ENCODE results near the gene TBC1D10B. TPM values are rescaled to one million over a fixed set of nuclear protein-coding genes. Genes with fewer than 3 reads are reported as not detected.
"Not testable (repeated sequence)": the region's sequence is repeated elsewhere in the genome, so short reads cannot be mapped to it uniquely, and the experiment has no call there.

TBC1D10B gene
- total and polyA plus RNA-seq, 9 donors: 18.4 to 46.9 (median 35.2) TPM

- Histone ChIP-seq H3K4me1 (ENCODE audit: insufficient read depth) (peaks cover 16% of the 10 kb centered on the region), H3K36me3 (no peaks in the 10 kb centered on the region), H3K4me3 (no peak overlapping the region), H3K27me3 (no peaks in the 10 kb centered on the region), H3K9me3 (no peaks in the 10 kb centered on the region), H3K27ac (no peak overlapping the region)
- TF ChIP-seq CTCF (IDR thresholded peaks at IDR 0.05) (no peak), POLR2A (IDR thresholded peaks at IDR 0.05) (no peak), EP300 (IDR thresholded peaks at IDR 0.05) (no peak)
- intact Hi-C loops (cut with DNase I): no loop called here
- DNase-seq: peak in 1 of 5 donors; percentile 24
- 79 to 83% (median 79%) methylated on average over 3 of the region's 3 CpGs for WGBS, 3 donors
These were observed 20.6 kb downstream of the TBC1D10B start for GRCh38 chr16:30349675-30350074.

- TF ChIP-seq CTCF (IDR thresholded peaks at IDR 0.05): no peak
- no peak for TF ChIP-seq POLR2A (IDR thresholded peaks at IDR 0.05)
- TF ChIP-seq EP300 (IDR thresholded peaks at IDR 0.05): no peak
- H3K4me3 ChIP-seq: no peak overlapping the region
- WGBS, 3 donors: 88 to 91% (median 89%) methylated on average over 7 of the region's 7 CpGs
- no peaks in the 10 kb centered on the region for H3K27me3 ChIP-seq
- intact Hi-C loops (cut with DNase I): no loop called here
- H3K36me3 ChIP-seq: no peaks in the 10 kb centered on the region
- DNase-seq: no peak
- no peak overlapping the region for H3K27ac ChIP-seq
- H3K4me1 ChIP-seq (ENCODE audit: insufficient read depth): peaks cover 13% of the 10 kb centered on the region
- H3K9me3 ChIP-seq: no peaks in the 10 kb centered on the region
These were observed 21.4 kb downstream of the TBC1D10B start for GRCh38 chr16:30348929-30349328.

- Histone ChIP-seq H3K4me3 (no peak overlapping the region), H3K27ac (no peak overlapping the region), H3K4me1 (ENCODE audit: insufficient read depth) (peaks cover 13% of the 10 kb centered on the region), H3K27me3 (no peaks in the 10 kb centered on the region), H3K9me3 (no peaks in the 10 kb centered on the region), H3K36me3 (no peaks in the 10 kb centered on the region)
- intact Hi-C loops (cut with DNase I): no loop called here
- no peak for TF ChIP-seq CTCF (IDR thresholded peaks at IDR 0.05)
- TF ChIP-seq EP300 (IDR thresholded peaks at IDR 0.05): no peak
- TF ChIP-seq POLR2A (IDR thresholded peaks at IDR 0.05): no peak
- 91 to 94% (median 92%) methylated on average over 8 of the region's 8 CpGs for WGBS, 3 donors
- no peak for DNase-seq
These were observed 22.2 kb downstream of the TBC1D10B start for GRCh38 chr16:30348113-30348512.

- WGBS, 3 donors: 86 to 97% (median 90%) methylated on average over 3 of the region's 3 CpGs
- H3K4me3 ChIP-seq: no peak overlapping the region
- TF ChIP-seq POLR2A (IDR thresholded peaks at IDR 0.05): no peak
- TF ChIP-seq CTCF (IDR thresholded peaks at IDR 0.05): no peak
- TF ChIP-seq EP300 (IDR thresholded peaks at IDR 0.05): no peak
- no peaks in the 10 kb centered on the region for H3K4me1 ChIP-seq (ENCODE audit: insufficient read depth)
- intact Hi-C loops (cut with DNase I): no loop called here
- DNase-seq: no peak
- no peak overlapping the region for H3K27ac ChIP-seq
- H3K36me3 ChIP-seq: no peaks in the 10 kb centered on the region
- H3K9me3 ChIP-seq: no peaks in the 10 kb centered on the region
- H3K27me3 ChIP-seq: no peaks in the 10 kb centered on the region
These were observed 24.0 kb downstream of the TBC1D10B start for GRCh38 chr16:30346286-30346685.

- DNase-seq; H3K36me3 ChIP-seq; H3K27ac ChIP-seq; H3K4me3 ChIP-seq; H3K9me3 ChIP-seq; H3K27me3 ChIP-seq; intact Hi-C loops (cut with DNase I); H3K4me1 ChIP-seq (ENCODE audit: insufficient read depth): not testable (repeated sequence)
- WGBS, 3 donors: 95 to 96% (median 95%) methylated on average over 11 of the region's 11 CpGs
These were observed 26.8 kb downstream of the TBC1D10B start for GRCh38 chr16:30343491-30343820.

All from ovary (tissue), 9 donors.